ENCODE data around the gene SEC23IP.
"Not testable (repeated sequence)": the region's sequence is repeated elsewhere in the genome, so short reads cannot be mapped to it uniquely, and the experiment has no call there.

The SEC23IP gene

DNA sequence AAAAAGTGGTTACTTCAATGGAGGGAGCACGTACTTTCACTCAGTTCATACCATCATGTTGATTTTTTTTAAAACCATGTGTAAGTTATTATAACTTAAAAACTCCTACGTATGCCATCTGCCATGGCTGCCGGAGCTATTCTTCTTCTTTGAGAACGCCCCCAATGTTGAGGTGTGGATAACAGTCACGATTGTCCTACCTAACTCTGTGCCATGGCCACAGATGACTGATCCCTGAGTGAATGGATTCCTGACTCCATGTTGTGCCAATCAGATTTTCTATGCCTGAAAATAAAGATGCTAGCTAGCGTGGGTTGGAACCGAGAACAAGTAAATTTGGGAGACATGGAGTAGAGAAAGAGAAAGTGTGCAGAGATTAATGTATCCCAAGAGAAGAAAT lies 25.2 kb upstream of the SEC23IP start:
- peaks cover 66% of the 10 kb centered on the region for H3K79me2 ChIP-seq
- no peaks in the 10 kb centered on the region for H3K4me1 ChIP-seq
- TF ChIP-seq, protein P1, sequence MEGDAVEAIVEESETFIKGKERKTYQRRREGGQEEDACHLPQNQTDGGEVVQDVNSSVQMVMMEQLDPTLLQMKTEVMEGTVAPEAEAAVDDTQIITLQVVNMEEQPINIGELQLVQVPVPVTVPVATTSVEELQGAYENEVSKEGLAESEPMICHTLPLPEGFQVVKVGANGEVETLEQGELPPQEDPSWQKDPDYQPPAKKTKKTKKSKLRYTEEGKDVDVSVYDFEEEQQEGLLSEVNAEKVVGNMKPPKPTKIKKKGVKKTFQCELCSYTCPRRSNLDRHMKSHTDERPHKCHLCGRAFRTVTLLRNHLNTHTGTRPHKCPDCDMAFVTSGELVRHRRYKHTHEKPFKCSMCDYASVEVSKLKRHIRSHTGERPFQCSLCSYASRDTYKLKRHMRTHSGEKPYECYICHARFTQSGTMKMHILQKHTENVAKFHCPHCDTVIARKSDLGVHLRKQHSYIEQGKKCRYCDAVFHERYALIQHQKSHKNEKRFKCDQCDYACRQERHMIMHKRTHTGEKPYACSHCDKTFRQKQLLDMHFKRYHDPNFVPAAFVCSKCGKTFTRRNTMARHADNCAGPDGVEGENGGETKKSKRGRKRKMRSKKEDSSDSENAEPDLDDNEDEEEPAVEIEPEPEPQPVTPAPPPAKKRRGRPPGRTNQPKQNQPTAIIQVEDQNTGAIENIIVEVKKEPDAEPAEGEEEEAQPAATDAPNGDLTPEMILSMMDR (IDR thresholded peaks at IDR 0.05), result no peak
- no peak overlapping the region for H3K9ac ChIP-seq
- H3K4me3 ChIP-seq (ENCODE audit: low read depth, low read length), result no peak overlapping the region
- H3K27me3 ChIP-seq (ENCODE audit: control insufficient read depth, insufficient read depth, low read length), result no peaks in the 10 kb centered on the region
- no peaks in the 10 kb centered on the region for H3K36me3 ChIP-seq (ENCODE audit: control insufficient read depth, insufficient read depth, low read length)
- no peak overlapping the region for H3K4me2 ChIP-seq (ENCODE audit: low read length)
- H3K27ac ChIP-seq, result no peak overlapping the region
- H2AFZ ChIP-seq, result no peak overlapping the region
- no peaks in the 10 kb centered on the region for H3K9me3 ChIP-seq (ENCODE audit: control insufficient read depth, low read length)

DNA sequence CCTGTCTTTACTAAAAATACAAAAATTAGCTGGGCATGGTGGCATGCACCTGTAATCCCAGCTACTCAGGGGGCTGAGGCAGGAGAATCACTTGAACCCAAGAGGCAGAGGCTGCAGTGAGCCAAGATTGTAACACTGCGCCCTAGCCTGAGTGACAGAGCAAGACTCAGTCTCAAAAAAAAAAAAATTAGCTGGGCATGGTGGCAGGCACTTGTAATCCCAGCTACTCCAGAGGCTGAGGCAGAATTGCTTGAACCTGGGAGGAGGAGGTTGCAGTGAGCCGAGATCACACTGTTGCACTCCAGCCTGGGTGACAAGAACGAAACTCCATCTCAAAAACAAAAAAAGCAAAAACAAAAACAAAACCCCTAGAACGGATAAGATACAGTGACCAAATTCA lies 23.1 kb upstream of the SEC23IP start:
- H3K4me2 ChIP-seq (ENCODE audit: low read length); H2AFZ ChIP-seq; H3K9me3 ChIP-seq (ENCODE audit: control insufficient read depth, low read length); H3K4me3 ChIP-seq (ENCODE audit: low read depth, low read length); H3K27ac ChIP-seq; H3K4me1 ChIP-seq; H3K9ac ChIP-seq; H3K36me3 ChIP-seq (ENCODE audit: control insufficient read depth, insufficient read depth, low read length); H3K27me3 ChIP-seq (ENCODE audit: control insufficient read depth, insufficient read depth, low read length): not testable (repeated sequence)
- H3K79me2 ChIP-seq, result peaks cover 55% of the 10 kb centered on the region

DNA sequence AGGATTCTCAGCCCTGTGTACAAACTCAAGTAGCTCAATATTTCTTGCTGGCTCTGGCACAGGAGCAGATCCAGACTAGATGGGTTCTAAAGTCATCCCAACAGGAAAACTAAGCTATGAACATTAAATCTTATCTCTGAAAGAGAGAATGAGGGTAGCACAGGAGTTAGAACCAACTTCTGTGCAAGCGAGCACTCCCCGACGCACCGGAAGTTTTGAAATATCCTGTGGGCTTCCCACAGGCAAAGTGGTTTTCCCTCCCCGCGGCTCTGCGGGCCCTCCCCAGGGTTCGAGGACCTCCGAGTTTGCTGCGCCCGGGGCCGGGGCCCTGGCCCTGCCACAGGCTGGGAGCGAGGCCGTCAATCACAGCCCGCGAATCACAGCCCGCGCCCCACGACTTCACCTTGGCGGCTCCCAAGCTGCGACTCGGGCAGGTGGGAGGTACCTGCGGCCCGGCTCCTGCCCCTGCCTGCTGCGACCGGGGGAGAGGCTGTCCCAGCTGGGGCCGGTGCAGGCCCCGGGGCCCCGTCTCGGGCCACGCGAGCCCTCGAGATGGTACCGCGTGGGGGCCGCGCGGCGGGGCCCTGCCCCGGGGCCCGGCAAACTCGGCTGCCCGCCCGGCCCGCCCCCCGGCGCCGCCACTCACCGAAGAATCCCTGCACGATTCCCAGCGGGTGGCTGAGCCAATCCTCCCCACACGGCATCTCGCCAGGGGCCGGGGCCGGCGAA lies 20.5 kb upstream of the SEC23IP start:
- peak overlapping the region; percentile 65 for H3K4me3 ChIP-seq (ENCODE audit: low read depth, low read length)
- TF ChIP-seq, protein P1 (IDR thresholded peaks at IDR 0.05), result no peak
- peak overlapping the region; percentile 87 for H3K4me2 ChIP-seq (ENCODE audit: low read length)
- no peaks in the 10 kb centered on the region for H3K9me3 ChIP-seq (ENCODE audit: control insufficient read depth, low read length)
- peaks cover 31% of the 10 kb centered on the region for H3K79me2 ChIP-seq
- no peaks in the 10 kb centered on the region for H3K36me3 ChIP-seq (ENCODE audit: control insufficient read depth, insufficient read depth, low read length)
- peak overlapping the region; percentile 5 for H3K9ac ChIP-seq
- peak overlapping the region; percentile 80 for H2AFZ ChIP-seq
- no peaks in the 10 kb centered on the region for H3K27me3 ChIP-seq (ENCODE audit: control insufficient read depth, insufficient read depth, low read length)
- H3K4me1 ChIP-seq, result peaks cover 4% of the 10 kb centered on the region
- H3K27ac ChIP-seq, result peak overlapping the region; percentile 70

DNA sequence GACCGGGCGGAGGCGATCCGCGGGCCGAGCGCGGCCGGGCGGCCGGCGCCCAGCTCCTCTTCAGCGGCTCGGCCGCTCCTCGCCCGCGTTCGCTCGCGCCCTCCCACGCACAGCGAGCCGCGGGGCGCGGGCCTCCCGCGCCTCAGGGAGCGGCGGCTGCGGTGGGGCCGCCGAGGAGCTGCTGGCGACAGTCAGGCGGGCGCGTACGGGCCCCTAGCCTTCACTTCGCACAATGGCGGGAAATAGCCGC lies 20.0 kb upstream of the SEC23IP start, which contains the start of gene MCMBP:
Gene MCMBP, minus strand, starts transcription at position 234 of the 250 bp plus-strand sequence. CDS start 259 bp downstream, outside the sequence.
- no peaks in the 10 kb centered on the region for H3K9me3 ChIP-seq (ENCODE audit: control insufficient read depth, low read length)
- H3K9ac ChIP-seq, result peak within 1 kb of the TSS; percentile 83
- H3K27ac ChIP-seq, result peak within 1 kb of the TSS; percentile 93
- peak within 1 kb of the TSS; percentile 99 for H2AFZ ChIP-seq
- H3K4me1 ChIP-seq, result peaks cover 4% of the 10 kb centered on the region
- TF ChIP-seq, protein P1 (IDR thresholded peaks at IDR 0.05), result no peak
- H3K4me3 ChIP-seq (ENCODE audit: low read depth, low read length), result peak within 1 kb of the TSS; percentile 73
- H3K27me3 ChIP-seq (ENCODE audit: control insufficient read depth, insufficient read depth, low read length), result no peaks in the 10 kb centered on the region
- no peaks in the 10 kb centered on the region for H3K36me3 ChIP-seq (ENCODE audit: control insufficient read depth, insufficient read depth, low read length)
- peaks cover 29% of the 10 kb centered on the region for H3K79me2 ChIP-seq
- peak within 1 kb of the TSS; percentile 88 for H3K4me2 ChIP-seq (ENCODE audit: low read length)

DNA sequence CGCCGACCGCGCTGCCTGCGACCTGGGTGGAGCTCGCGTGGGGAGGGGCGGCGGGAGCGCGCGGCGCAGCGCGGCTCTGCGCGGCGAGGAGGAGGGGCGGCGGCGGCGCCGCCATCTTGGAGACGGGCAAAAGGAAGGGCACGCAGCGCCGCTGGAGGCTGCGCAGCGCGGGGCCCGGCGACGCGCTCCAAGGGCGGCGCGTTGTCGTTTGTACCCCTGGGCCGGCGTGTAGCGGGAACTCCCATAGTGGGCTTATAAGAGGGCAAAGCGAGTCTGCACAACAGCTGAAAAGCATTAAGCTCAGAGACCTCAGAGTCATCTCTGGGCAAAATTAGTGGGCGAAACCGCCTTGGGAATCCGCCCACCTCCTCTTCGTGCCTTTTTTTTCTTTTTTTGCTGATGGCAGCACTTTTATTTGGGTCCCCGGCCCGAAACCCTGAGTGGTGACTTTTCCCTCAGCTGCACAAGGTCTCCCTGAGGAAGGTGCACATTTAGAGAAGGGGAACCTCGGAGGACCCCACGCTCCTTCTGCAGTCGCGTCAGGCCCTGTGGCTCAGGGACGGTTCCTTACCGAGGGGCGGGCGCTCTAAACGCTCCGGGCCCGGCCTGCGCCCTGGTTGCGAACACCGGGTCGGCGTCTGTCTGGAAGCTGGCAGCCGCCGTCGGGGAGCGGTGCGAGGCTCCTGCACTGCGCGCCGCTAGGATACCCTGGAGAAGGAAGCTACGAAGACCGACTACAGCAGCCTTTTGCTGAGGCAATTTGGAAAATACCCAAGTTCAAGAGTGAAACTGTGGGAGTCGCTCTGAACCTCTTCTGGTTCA lies 19.5 kb upstream of the SEC23IP start:
- TF ChIP-seq, protein P1 (IDR thresholded peaks at IDR 0.05), result no peak
- Histone ChIP-seq H3K79me2 (peaks cover 27% of the 10 kb centered on the region), H3K9ac (peak overlapping the region; percentile 83), H3K4me2 (ENCODE audit: low read length) (peak overlapping the region; percentile 88), H3K9me3 (ENCODE audit: control insufficient read depth, low read length) (no peaks in the 10 kb centered on the region), H3K36me3 (ENCODE audit: control insufficient read depth, insufficient read depth, low read length) (no peaks in the 10 kb centered on the region), H3K4me3 (ENCODE audit: low read depth, low read length) (peak overlapping the region; percentile 73), H3K4me1 (peaks cover 4% of the 10 kb centered on the region), H3K27ac (peak overlapping the region; percentile 93), H2AFZ (peak overlapping the region; percentile 99), H3K27me3 (ENCODE audit: control insufficient read depth, insufficient read depth, low read length) (no peaks in the 10 kb centered on the region)
